ENCODE data around the gene SH3GL1.

SH3GL1 gene

DNA sequence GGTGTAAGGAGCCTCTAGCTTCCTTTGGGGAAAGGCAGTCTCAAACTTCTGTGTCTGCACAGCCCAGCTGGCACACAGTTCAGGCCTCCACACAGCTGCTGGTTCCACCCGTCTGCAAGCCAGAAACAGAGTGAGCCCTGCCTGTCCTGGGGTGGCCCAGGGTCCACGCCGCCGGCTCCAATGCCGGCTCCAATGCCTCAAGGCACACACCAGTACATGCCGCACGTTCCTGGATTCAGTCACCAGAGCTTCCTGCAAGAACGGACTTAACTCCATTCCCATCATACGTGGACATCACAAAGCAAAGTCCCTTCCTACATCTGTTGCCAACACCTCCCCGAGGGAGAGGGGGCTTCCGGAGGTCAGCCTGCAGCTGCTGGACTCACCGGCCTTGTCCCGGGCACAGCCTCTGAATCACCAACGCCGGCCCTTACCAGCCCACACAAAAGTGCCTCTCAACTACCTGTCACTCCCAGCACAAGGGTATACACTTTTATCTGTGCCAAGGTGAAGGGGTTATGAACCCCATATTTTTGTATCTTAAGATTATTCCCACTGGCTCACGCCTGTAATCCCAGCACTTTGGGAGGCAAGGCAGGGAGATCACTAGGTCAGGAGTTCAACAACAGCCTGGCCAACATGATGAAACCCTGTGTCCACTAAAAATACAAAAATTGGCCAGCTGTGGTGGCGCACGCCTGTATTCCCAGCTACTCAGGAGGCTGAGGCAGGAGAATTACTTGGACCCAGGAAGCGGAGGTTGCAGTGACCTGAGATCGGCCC lies 8.5 kb downstream of the SH3GL1 start:
- Histone ChIP-seq H3K4me3 (ENCODE audit: low read length) (no peak overlapping the region), H3K9ac (ENCODE audit: low read depth, low read length) (no peak overlapping the region), H3K36me3 (ENCODE audit: insufficient read depth, low read length) (peaks cover 16% of the 10 kb centered on the region), H3K4me1 (ENCODE audit: insufficient read depth, low read length) (peaks cover 34% of the 10 kb centered on the region), H3K27ac (ENCODE audit: low read depth, low read length) (no peak overlapping the region), H3K9me3 (ENCODE audit: insufficient read depth, low read depth, low read length) (no peaks in the 10 kb centered on the region), H3K27me3 (ENCODE audit: insufficient read depth, low read length) (no peaks in the 10 kb centered on the region)
- 89% methylated on average over 20 of the region's 20 CpGs for WGBS

DNA sequence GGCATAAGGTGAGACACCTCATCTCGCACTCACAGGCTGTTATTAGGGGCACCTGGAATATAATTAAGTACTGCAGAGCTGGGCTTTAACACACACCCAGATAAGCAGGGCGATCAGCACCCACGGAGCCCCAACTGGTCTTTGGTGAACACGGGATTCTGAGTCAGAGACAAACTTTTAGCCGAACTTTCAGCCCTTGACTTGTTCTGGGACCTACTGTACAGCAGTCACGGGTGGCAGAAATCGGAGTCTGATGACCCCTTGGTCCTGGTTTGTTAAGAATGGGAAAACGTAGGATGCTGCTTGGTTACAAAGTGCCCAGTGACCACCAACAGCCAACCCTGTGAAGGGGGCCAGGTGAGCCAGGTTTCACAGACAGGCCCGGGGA lies 9.0 kb downstream of the SH3GL1 start:
- Histone ChIP-seq H3K27me3 (ENCODE audit: insufficient read depth, low read length) (no peaks in the 10 kb centered on the region), H3K9ac (ENCODE audit: low read depth, low read length) (no peak overlapping the region), H3K27ac (ENCODE audit: low read depth, low read length) (no peak overlapping the region), H3K36me3 (ENCODE audit: insufficient read depth, low read length) (peaks cover 12% of the 10 kb centered on the region), H3K4me1 (ENCODE audit: insufficient read depth, low read length) (peaks cover 34% of the 10 kb centered on the region), H3K4me3 (ENCODE audit: low read length) (peak overlapping the region; percentile 41; the same call in 1 of the 2 replicates), H3K9me3 (ENCODE audit: insufficient read depth, low read depth, low read length) (no peaks in the 10 kb centered on the region)
- 78% methylated on average over 9 of the region's 9 CpGs for WGBS

DNA sequence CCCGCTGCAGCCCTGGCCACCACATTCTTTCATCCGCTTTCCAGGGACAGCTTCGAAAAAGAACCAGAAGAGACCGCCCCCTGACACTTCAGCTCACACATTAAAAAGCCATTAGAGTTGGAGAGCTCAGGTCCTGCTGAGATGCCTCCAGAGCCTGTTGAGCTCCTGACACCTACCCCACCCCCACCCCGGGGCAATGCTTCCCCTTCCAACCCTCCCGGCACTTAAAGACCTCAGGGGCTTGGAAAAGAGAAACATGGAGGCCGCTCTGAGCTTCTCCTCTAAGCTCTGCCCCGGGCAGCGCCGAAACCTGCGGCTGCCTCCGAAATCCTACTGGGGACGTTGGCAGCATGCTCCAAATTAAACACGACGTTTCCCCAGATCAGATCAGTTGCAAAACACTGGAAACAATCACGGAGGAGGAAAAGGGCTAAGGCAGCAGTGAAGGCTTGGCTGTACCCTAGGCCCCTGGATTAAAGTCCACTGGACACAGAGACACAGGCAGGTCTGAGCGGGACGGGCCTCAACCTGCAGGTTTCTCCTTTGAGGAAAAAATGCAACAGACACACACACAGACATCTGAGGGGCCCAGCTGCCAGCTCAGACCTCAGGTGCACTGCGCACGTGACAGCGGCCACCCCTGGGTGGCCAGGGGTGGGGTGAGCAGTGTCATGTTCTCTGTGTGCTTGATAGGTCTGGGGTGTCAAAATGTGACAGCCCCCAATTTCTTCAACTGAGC lies 9.6 kb downstream of the SH3GL1 start:
- peak overlapping the region; percentile 54; the same call in 1 of the 2 replicates for H3K27ac ChIP-seq (ENCODE audit: low read depth, low read length)
- H3K9ac ChIP-seq (ENCODE audit: low read depth, low read length) = peak overlapping the region; percentile 57
- peak overlapping the region; percentile 41 for H3K4me3 ChIP-seq (ENCODE audit: low read length)
- peaks cover 34% of the 10 kb centered on the region for H3K4me1 ChIP-seq (ENCODE audit: insufficient read depth, low read length)
- WGBS = 15% methylated on average over 20 of the region's 21 CpGs
- peaks cover 10% of the 10 kb centered on the region for H3K36me3 ChIP-seq (ENCODE audit: insufficient read depth, low read length)
- H3K27me3 ChIP-seq (ENCODE audit: insufficient read depth, low read length) = no peaks in the 10 kb centered on the region
- no peaks in the 10 kb centered on the region for H3K9me3 ChIP-seq (ENCODE audit: insufficient read depth, low read depth, low read length)

DNA sequence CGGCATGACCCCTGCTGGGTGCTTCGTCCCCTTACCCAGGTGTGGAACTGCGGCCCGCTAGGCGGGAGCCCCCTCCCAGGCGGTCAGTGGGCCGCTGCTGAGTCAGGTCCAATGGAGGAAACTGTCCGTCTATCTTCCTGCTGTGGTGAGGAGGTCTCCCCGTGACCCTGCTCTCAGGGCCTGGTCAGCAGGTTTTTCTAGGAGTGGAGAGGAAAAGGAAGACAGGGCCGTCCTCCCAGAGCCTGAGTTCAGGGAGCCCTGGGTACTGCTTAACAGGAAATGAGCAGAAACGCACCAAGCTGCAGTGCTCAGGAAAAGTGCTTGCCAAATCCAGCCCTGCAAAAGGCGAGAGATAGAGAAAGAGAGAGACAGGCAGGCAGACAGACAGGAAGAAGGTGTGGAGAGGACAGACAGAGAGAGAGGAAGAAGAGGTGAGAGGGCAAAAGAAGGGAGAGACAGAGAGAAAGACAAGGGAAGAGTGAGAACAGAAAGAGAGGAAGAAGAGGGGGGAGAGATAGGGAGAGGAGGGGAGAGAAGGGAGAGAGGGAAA lies 10.3 kb downstream of the SH3GL1 start:
- H3K36me3 ChIP-seq (ENCODE audit: insufficient read depth, low read length) = peaks cover 3% of the 10 kb centered on the region; the same call in 1 of the 2 replicates
- peaks cover 34% of the 10 kb centered on the region for H3K4me1 ChIP-seq (ENCODE audit: insufficient read depth, low read length)
- no peaks in the 10 kb centered on the region for H3K27me3 ChIP-seq (ENCODE audit: insufficient read depth, low read length)
- H3K9ac ChIP-seq (ENCODE audit: low read depth, low read length) = peak overlapping the region; percentile 1; the same call in 1 of the 2 replicates
- H3K9me3 ChIP-seq (ENCODE audit: insufficient read depth, low read depth, low read length) = no peaks in the 10 kb centered on the region
- H3K4me3 ChIP-seq (ENCODE audit: low read length) = peak overlapping the region; percentile 22; the same call in 1 of the 2 replicates
- 46% methylated on average over 12 of the region's 12 CpGs for WGBS
- H3K27ac ChIP-seq (ENCODE audit: low read depth, low read length) = peak overlapping the region; percentile 3; the same call in 1 of the 2 replicates

DNA sequence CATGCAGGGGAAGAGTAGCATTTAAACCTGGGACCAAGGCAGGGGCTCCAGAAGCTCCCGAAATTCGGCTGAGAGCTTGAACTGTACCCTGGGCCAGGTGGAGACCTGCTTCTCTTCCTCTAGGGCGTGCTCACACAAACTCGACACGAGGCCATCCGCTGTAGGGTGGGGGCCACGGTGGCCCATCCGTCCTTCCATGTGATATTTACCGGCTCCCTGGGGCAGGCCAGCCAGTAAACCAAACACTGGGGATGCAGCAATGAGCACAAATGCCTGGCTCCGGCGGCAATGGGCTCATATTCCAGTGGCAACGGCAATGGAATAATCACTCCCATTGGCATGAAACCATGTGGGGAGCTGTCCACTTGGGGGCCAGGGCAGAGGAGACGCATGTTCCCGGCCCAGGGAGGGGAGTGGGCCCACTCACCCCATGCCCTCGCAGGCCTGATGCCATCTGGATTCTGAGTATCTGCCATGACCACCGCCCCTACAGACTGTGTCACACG lies 10.8 kb downstream of the SH3GL1 start:
- Histone ChIP-seq H3K27me3 (ENCODE audit: insufficient read depth, low read length) (no peaks in the 10 kb centered on the region), H3K4me3 (ENCODE audit: low read length) (no peak overlapping the region), H3K27ac (ENCODE audit: low read depth, low read length) (no peak overlapping the region; the same call in 1 of the 2 replicates), H3K9ac (ENCODE audit: low read depth, low read length) (peak overlapping the region; percentile 1; the same call in 1 of the 2 replicates), H3K36me3 (ENCODE audit: insufficient read depth, low read length) (no peaks in the 10 kb centered on the region), H3K4me1 (ENCODE audit: insufficient read depth, low read length) (peaks cover 30% of the 10 kb centered on the region), H3K9me3 (ENCODE audit: insufficient read depth, low read depth, low read length) (no peaks in the 10 kb centered on the region)
- WGBS = 78% methylated on average over 17 of the region's 17 CpGs

DNA sequence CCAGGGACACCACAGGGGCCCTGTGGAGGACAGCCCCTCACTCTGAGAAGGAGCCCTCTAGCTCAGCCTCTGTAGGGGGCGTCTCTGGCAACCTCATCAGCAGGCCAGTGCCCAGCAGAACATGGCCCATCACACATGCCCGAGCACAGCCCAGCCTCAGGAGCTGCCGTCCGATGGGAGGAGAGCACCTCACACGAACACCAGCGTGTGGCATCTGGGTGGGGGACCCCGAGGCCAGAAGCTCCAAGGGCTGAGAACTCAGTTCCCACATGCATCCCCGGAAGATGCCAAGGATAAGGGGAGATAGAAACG lies 11.3 kb downstream of the SH3GL1 start:
- Histone ChIP-seq H3K4me3 (ENCODE audit: low read length) (no peak overlapping the region), H3K36me3 (ENCODE audit: insufficient read depth, low read length) (no peaks in the 10 kb centered on the region), H3K4me1 (ENCODE audit: insufficient read depth, low read length) (peaks cover 25% of the 10 kb centered on the region), H3K27ac (ENCODE audit: low read depth, low read length) (no peak overlapping the region), H3K9ac (ENCODE audit: low read depth, low read length) (no peak overlapping the region), H3K9me3 (ENCODE audit: insufficient read depth, low read depth, low read length) (no peaks in the 10 kb centered on the region), H3K27me3 (ENCODE audit: insufficient read depth, low read length) (no peaks in the 10 kb centered on the region)
- WGBS = 93% methylated on average over 9 of the region's 9 CpGs

DNA sequence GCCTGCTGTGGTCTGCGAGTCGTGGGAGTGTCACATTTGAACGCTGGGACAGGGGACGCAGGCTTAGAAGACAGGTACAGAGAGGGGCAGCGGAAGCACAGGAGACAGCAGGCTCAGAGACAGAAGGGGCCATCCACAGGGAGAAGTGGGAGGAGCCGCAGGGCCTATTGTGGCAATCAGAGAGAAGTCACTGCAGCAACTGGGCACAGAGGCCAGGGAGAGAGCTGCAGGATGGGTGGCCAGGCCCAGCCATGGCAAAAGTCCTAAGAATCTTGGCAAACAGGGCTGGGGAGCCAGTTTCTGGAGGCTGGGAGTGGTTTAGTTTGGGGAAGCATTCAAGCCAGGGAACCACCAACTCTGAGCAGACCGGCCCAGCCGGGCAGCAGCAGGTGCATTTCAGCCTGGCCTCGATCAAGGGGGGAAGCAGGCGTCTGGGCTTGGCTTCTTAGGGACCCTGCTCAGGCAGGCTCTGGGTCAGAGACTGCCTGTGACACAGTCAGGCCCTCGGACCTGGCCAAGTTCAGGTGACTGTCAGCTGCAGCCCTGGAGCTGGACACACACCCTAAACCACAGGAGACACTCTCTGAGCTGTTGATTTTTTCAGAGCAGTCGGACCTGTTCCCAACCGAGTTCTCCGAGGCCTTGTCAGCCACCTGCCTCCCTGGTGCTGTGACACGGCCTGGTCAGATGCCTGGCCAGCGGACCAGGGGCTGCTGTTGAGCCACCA lies 11.8 kb downstream of the SH3GL1 start:
- Histone ChIP-seq H3K4me1 (ENCODE audit: insufficient read depth, low read length) (peaks cover 24% of the 10 kb centered on the region), H3K4me3 (ENCODE audit: low read length) (no peak overlapping the region), H3K27ac (ENCODE audit: low read depth, low read length) (no peak overlapping the region), H3K9ac (ENCODE audit: low read depth, low read length) (no peak overlapping the region), H3K36me3 (ENCODE audit: insufficient read depth, low read length) (peaks cover 3% of the 10 kb centered on the region; the same call in 1 of the 2 replicates), H3K9me3 (ENCODE audit: insufficient read depth, low read depth, low read length) (no peaks in the 10 kb centered on the region), H3K27me3 (ENCODE audit: insufficient read depth, low read length) (no peaks in the 10 kb centered on the region)
- 89% methylated on average over 16 of the region's 16 CpGs for WGBS

DNA sequence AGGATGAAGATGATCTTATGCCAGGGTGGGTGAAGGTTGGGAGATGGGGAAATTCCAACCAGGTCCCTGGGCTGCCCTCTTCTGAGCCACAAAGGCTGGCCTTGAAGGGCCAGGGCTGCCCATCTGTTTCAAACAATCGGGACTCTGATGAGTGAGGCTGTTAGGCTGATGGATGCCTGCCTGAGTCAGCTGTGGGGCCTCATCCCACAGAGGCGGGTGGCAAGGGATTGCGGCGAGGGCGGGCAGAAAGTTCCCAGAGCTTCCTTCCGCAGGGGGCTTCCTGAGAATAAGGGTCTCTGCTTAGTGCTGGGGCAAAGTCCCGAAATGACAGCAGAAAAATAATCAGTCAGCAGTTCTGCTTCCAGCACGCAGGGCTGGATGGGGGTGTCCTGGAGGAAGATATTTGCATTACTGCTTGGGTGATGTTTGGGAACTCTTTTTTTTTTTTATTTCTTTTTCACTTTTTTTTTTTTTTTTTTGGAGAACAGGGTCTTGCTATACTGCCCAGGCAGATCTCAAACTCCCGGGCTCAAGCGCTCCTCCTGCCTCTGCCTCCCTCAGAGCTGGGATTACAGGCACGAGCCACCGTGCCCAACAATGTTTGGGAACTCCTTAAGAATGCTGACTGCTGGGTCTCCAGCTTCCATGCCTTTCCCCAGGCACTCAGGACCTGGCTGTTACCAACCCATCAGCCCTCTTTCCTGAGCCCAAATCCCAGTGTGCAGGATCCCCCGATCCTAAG lies 14.1 kb downstream of the SH3GL1 start:
- Histone ChIP-seq H3K27me3 (ENCODE audit: insufficient read depth, low read length) (no peaks in the 10 kb centered on the region), H3K4me1 (ENCODE audit: insufficient read depth, low read length) (peaks cover 16% of the 10 kb centered on the region), H3K9ac (ENCODE audit: low read depth, low read length) (no peak overlapping the region), H3K4me3 (ENCODE audit: low read length) (no peak overlapping the region), H3K36me3 (ENCODE audit: insufficient read depth, low read length) (peaks cover 5% of the 10 kb centered on the region; the same call in 1 of the 2 replicates), H3K9me3 (ENCODE audit: insufficient read depth, low read depth, low read length) (no peaks in the 10 kb centered on the region), H3K27ac (ENCODE audit: low read depth, low read length) (no peak overlapping the region)
- WGBS = 94% methylated on average over 13 of the region's 13 CpGs

DNA sequence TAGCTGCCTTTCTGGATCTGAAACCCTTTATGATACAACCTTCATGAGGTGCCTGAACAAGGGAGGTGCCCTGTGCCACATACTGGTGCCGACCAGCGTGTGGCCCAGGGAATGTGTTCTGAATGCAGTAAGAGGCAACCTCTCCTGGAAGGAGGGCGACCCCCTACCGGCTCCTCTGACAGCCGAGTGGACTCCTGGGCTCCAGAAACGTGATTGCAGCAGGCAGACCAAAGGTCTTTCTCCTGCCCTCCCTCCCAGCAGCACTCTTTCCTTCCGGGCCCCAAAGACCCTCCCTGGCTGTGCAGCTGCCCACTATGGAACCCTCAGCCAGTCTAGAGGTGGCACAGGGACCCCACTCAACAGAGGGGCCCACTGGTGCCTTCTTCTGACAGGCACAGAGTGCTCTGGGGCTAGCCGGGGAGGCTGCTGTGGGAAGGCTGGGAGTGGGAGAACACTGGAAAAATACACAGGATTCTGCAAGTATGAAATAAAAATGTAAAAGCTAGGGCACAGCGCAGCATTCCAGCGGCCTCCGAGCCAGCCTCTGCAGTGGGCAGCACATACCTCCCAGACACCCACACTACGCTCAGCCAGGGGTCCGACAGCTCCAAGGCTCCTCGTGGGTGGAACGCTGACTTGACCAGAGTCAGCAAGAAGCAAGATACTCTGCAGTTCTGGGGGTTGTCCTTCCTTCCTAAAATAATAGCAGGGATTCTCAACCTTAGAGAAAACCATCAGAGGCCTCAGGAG lies 14.9 kb downstream of the SH3GL1 start:
- Histone ChIP-seq H3K4me1 (ENCODE audit: insufficient read depth, low read length) (peaks cover 10% of the 10 kb centered on the region), H3K9ac (ENCODE audit: low read depth, low read length) (no peak overlapping the region), H3K27ac (ENCODE audit: low read depth, low read length) (no peak overlapping the region), H3K27me3 (ENCODE audit: insufficient read depth, low read length) (no peaks in the 10 kb centered on the region), H3K4me3 (ENCODE audit: low read length) (no peak overlapping the region), H3K36me3 (ENCODE audit: insufficient read depth, low read length) (peaks cover 5% of the 10 kb centered on the region; the same call in 1 of the 2 replicates), H3K9me3 (ENCODE audit: insufficient read depth, low read depth, low read length) (no peaks in the 10 kb centered on the region)
- WGBS = 93% methylated on average over 15 of the region's 15 CpGs

DNA sequence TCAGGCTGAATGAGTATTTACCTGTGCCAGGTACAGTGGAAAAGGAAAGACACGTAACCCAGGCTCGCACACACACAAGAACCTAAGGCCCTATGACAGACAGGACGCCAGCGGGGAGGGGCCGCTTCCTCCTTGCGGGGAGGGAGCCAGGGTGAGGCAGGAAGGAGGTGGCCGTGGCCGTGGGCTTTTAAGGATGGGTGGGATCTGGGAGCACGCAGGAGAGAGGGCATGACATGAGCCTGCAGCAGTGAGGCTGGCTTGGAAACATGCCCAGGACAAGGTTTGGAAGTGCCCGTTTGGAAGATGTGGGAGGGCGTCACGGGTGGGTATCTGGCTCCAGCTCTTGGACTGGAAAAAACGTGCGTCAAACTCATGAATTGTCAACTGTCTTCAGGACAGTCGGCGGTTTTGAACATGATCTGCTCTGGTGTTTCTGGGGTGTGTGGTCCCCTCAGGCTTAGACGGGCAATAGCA lies 20.1 kb downstream of the SH3GL1 start:
- Histone ChIP-seq H3K36me3 (ENCODE audit: insufficient read depth, low read length) (peaks cover 5% of the 10 kb centered on the region; the same call in 1 of the 2 replicates), H3K9me3 (ENCODE audit: insufficient read depth, low read depth, low read length) (no peaks in the 10 kb centered on the region), H3K27ac (ENCODE audit: low read depth, low read length) (no peak overlapping the region), H3K27me3 (ENCODE audit: insufficient read depth, low read length) (no peaks in the 10 kb centered on the region), H3K9ac (ENCODE audit: low read depth, low read length) (no peak overlapping the region), H3K4me1 (ENCODE audit: insufficient read depth, low read length) (peaks cover 20% of the 10 kb centered on the region), H3K4me3 (ENCODE audit: low read length) (no peak overlapping the region)
- 84% methylated on average over 17 of the region's 17 CpGs for WGBS

Measured in HUES64 (cell line).